HG02678 (cell line): ENCODE results near the gene RALGPS1.
"Not testable (repeated sequence)": the region's sequence is repeated elsewhere in the genome, so short reads cannot be mapped to it uniquely, and the experiment has no call there.

Source experiments
- ATAC-seq: cut with Tn5 transposase; IDR thresholded peaks from one replicate; pipeline ENCODE4 v1.9.1; 2021; ENCODE audit warnings: mild to moderate bottlenecking, moderate library complexity; ENCODE audit not compliant: unreplicated experiment

The RALGPS1 gene

DNA sequence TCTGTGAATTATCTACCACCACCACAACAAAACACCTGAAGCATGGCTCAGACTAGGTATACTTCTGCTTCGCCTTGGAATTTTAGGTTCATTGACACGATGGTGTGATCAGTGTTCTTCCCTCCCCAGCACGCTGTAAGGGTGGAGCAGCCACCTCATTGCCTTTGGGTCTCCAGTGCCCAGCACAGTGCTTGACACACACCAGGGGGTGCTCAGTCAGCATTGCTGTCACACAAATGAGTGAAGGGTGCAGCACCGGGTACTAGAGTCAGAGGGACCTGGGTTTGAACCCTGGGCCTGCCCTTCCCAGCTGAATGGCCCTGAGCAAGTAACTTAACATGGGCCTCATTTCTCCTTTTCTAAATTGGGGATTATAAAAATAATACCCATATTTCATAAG, 217.8 kb downstream of the RALGPS1 start:
- no peak for ATAC-seq

DNA sequence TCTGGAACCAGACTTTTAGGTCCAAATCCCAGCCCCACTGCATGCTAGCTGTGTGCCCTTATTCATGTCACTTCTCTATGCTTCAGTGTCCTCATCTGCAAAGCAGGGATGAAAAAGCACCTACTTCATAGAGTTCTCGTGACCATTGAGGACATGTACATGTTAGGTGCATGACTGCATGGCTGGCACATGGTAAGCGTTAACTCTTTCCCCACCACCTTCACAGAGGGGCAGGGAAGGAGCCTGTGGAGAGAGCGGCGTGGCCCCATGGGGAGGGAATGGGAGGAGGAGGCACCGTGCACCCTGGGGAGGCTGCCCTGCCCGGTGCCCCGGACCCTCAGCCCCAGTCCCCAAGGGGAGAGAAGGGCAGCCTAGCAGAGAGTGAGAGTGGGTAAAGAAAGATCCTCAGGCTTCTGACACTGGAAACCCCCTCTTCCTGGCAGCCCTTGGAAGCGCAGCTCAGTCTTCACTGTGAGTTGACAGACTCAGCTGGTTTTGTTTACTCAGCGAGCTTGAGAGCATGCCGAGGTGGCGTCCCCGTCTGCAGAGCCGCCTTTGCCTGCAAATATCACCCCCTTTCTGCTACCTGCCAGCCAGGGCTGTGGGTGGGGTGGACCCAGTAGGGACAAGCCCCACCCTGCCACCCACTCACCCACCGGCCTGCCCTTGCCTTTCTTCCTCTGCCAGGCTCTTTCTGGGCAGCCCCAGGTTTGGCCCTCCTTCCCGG, 218.5 kb downstream of the RALGPS1 start:
- no peak for ATAC-seq

DNA sequence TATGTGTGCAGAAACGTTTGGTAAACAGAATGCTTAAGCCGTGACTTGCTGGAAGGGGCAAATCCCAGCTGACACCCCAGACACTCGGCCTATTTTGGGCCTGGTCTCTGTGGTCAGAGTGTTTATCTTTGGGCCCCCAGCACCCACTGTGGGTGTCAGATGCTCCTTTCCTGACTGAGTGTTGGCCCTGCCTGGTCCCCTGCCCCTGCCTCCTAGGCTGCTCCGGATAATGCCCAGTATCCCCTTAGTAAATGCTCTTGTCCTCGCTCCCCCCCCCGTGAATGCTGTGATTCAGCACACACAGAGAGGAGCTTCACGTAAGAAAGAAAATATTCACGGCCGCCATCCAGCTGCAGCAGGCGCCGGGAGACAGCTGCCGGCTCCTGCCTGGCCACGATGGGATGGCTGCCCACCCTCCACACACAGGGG, 219.2 kb downstream of the RALGPS1 start:
- ATAC-seq, result no peak

DNA sequence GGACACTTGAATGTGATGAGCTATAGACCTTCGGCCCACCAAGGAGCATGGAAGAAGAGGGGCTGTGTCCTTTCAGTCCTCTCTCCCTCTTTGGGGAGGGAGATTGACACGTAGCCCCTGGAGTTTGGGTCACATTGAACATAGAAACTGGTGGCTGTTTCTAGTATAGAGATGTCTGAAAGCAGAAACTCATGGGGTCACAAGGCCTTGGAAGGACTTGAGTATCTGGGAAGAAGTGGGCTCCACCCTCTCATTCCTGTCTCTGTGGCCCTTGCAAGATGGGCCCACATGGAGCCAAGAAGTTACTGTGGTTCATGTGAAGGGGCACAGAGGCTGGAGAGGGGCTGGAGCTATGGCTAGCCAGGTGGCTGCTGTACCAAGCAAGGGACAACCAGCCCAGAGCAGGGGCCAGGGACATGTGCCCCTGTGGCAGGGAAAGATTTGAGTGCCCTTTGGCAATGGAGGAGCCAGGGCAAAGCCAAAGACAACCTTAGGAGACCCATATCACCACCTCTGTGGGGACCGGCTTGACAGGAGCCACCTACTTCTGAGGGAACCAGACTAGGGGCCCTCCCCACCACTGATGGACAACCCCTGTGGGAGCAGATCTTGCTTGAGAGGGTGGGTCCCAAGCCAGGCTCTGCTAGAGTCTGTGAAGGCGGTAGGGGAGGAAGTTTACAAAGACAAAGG, 220.6 kb downstream of the RALGPS1 start:
- ATAC-seq, result no peak

DNA sequence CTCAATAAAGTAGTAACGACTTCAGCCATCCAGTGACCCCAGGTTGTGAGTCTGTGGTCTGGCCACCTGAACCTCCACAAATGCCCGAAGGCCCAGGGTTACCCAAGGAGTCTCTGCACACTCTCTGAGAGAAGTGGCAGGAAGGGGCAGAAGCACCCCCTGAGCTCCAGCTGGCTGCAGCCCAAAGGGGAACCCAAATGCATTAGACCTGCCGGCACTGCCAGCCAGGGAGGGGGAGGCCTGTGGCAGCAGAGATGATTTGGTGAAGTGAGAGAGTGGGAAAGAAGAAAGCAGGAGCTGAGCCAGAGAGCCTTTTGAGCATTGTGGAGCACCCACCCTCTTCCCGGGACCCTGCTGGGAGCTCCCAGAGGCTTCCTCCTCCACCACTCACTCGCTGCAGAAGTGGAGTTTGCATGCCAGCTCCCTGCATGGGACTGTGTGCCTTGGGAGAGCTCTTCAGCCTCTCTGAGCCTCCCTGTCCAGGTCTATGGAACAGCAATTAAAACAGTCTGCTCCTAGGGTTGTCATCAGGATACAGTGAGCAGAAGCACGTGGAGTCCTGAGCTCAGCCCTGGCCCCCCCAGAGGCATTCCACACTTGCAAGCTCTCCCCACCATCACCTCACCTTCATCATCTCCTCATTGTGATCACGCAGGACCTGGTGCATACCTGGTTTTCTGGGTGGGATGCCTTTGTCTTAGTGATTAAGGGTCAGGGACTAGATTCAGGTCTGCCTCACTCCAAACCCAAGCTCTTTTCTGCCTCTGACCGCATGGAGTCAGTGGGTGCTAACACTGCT, 221.7 kb downstream of the RALGPS1 start:
- ATAC-seq, result no peak

DNA sequence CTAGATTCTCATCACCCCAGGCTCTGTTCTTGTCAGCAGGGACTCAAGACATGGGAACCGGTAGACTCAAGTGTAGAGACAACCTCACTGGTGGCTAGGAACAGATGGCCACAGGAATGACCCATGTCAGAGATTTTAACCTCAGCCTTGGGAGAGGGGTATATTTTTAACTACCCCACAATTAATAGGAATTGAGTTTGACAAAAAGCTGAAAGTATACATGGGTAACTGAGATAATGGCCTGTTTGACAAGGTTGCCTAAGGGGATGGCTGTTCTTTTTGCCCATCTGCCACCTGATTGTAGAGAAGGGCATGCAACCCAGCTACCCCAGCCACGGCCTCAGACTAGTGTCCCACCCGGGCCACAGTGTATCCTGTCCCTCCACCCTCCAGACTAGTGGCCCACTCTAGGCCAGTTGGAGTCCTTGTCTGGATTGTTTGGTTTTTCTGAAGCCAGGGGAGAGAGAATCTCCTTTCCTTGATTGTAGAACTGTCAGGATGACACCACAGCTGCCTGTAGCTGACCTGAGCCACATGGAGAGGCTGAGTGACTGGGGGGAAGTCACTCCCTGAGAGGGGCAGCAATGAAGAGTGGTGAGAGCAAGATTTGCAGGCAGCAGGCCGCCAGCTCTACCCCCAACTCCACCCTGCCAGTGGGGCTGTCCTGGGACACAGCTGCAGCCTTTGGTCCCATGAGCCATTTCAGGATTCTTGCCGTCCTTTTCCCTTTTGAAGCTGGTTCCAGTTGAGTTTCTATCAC, 222.5 kb downstream of the RALGPS1 start:
- ATAC-seq, result no peak

DNA sequence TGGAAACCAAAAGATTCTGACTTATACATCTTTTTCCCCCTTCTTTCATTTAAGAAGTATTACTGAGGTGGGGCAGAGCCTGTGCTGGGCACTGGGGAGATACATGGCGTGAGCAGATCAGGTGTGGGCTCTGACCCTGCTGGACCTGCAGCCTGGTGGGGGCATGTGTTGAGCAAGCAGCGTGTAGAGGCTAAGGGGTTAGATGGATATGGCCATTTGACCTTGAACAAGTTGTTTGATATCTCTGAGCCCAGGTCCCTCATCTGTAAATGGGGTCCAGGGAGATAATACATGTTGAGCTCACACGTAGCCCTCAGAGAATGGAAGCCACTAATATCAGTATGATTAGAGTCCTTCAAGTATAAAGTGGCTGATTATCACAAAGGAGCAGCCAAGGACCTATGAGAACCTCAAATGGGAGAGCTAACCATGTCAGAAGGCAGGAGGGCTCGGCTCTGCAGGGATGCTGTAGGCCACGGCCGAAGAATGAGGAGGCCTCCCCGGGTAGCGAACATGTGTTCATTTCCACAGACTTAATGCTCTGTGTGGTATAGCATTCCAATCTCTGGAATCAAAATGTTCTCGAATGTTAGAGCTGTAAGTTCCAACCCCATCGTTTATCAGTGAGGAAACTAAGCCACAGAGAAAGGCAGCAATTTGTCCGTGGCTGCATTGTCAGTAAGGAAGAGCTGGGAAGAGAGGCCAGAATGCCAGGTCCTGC, 223.2 kb downstream of the RALGPS1 start:
- ATAC-seq, result no peak

DNA sequence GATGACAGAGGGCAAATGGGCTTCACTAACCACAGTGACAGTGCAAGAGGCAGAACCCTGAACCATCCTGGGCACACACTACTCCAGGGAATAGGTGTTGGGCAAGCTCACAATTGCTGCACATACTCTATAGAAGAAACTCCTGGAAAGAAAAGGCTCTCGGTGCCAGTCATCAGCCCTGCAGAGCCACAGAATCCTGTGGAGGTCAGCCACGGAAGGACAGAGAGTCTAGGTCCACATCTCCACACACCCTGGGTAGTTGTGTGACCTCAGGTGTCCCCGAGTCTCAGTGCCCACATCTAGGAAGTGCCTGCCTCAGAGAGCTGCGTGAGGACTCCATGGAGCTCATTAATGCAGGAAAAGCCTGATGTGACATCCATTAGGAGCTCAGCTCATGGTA, 223.9 kb downstream of the RALGPS1 start:
- no peak for ATAC-seq

DNA sequence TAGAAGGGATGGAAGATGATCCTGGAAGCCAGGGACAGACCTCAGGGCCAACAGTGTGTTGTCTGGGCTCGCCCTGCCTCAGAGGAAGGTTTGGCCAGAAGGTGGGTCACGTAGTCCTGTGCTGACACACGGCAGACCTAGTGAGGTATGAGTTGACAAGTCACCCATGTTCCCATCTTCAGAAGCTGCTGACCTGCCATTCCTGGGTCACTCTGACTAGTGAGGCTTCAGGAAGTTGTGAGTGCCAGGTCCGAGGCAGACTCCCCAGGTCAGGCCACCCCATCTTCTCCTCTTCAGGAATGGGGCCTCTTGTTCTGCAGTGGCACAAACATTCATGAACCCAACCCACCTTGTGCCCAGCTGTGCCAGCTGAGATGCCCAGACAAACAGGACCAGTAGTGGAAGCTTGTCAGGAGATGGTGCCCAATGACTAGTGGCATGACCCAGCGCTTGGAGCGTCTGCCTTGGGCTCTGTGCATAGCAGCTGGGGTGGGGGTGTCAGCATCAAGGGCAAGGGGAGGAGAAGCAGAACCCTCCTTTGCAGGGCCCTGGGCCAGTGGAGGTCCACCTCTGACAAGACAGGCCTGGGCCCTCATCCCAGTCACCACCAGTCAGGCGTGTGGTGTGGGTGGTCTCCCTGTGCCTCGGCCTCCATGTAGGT, 224.6 kb downstream of the RALGPS1 start:
- no peak for ATAC-seq

DNA sequence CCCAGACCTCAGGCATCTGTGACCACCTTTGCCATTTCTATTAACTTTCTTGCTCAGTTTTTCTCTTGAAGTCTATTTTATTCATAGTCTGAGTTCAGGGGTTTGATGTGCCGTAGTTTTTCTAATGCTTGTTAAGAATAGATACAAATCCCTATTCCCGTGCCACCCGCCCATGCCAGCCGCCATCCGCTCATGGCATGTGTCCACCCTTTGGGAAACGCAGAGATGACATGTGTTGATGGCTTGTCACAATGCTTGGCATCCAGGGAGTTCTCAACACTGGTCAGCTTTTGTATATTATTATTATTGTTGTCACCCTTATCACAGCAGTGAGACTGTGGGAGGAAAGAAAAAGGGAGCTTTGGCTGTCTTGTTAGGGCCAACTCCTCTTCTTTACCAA, 225.2 kb downstream of the RALGPS1 start:
- no peak for ATAC-seq

DNA sequence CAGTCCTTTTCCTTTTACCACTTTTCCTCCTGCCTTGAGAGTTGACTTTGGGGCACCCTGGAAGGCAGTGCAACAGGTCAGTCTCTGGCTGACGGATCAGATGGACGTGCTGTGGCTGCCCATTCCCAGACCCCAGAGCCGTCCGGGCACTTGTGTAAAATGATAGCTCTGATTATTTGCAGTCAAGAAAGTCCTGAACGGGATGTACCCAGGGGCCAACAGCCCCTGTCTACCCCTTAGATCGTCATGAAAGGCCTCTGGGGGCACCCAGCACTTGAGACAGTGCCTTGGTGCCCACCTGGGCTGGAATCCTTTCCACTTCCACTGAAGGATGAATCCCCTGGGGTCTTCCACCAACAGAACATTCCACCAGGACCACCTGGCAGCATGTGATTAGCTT, 225.6 kb downstream of the RALGPS1 start:
- no peak for ATAC-seq

DNA sequence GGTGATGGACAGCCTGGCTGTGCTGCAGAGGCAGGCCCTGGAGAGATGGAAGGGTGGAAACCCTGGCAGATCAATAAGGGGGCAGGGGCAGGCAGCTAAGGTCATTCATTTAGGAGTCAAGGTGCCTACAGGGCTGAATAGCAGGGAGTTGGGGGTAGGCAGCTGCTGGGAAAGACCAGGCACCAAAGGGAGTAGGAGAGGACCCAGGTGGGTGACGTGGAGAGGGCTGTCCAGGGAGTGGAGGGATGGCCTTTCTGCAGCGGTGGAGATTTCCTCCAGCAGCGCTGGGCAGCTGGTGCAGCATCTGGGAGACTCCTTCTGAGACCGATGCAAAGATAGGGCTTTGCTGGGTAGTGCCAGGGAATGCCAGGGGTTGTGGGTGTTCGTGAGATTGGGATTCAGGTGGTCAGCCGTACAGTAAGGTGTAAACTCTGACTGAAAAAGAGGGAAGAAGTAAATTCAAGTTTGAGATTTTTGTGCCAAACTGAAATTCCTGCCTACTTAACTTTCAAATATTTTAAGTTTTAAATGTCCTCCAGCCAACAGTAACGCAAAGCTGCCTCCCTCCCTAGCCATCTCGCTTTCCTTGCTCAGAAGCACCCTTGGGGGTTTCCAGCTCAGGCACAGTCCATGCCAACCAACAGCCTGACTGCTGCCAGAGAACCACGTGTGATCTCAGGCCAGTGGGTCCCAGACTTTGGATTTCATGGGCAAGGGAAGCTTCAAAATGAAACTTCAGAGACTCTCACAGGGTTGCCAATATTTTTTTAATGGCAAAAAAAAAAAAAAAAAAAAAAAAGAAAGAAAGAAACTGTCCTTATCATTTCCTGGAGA, 226.5 kb downstream of the RALGPS1 start:
- ATAC-seq, result no peak

DNA sequence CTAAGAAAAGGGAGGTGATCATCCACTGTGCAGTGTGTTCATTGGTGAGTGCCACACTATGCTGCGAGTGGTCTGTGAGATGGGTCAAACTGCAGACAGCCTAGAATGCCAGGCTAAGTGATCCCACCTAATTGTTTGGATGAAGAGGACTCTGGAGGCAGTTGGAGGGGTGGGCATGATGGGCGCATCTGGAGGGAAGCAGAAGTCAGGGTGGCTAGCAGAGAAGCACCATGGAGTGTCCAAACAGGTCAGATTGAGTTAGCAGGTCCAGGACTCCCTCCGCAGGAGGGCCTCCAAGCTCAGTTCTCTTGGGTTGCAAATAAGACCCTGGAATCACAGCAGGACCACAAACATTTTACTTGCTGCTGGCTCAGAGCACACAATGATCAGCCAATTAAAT, 227.7 kb downstream of the RALGPS1 start:
- no peak for ATAC-seq

DNA sequence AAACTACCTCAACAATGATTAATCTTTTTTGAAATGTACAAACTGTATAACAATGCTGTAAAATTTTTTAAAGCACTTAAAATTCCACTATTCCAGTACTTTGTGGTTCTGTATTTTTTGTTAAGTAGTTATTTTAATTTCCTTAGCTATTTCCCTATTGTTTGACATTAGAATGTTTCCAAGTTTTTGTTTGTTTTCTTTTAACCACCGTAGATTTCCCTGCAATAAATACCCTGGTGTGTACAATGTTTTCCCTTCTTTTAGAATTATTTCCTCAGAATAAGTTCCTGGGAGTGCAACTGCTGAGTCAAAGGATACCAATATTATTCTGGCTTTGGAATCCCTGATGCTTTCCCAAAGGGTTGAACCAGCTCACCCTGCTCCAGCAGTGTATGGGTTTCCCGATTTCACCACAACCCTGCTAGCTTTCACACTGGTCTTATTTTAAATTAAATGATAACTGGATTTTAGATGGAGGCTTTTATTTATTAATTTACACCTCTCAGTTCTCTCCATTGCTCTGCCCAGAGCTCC, 228.4 kb downstream of the RALGPS1 start:
- ATAC-seq, result no peak

DNA sequence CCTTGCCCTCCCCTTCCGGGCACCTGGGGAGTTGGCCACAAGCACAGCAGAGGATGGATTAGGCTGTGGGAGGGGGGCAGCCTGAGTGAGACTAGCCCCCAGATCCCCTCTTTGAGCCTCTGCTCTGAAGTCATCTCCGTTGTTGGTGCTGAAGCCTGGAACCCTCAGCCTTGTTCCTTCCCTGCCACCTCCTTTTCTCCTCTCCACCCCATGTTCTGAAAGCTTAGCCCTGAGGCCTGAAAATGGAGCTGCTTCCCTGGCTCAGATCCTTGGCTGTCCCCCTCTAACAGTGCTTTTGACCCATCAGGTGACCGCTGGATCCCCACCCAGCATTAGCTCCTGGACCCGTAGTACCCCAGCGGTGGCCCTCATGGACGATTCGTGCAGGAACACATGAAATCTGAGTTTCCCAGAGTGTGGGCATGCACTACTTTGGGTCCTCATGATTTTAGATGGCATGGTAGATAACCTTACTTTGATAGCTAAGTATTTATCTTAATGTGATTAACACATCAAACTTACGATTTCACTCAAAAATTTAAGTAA, 229.4 kb downstream of the RALGPS1 start:
- no peak for ATAC-seq

DNA sequence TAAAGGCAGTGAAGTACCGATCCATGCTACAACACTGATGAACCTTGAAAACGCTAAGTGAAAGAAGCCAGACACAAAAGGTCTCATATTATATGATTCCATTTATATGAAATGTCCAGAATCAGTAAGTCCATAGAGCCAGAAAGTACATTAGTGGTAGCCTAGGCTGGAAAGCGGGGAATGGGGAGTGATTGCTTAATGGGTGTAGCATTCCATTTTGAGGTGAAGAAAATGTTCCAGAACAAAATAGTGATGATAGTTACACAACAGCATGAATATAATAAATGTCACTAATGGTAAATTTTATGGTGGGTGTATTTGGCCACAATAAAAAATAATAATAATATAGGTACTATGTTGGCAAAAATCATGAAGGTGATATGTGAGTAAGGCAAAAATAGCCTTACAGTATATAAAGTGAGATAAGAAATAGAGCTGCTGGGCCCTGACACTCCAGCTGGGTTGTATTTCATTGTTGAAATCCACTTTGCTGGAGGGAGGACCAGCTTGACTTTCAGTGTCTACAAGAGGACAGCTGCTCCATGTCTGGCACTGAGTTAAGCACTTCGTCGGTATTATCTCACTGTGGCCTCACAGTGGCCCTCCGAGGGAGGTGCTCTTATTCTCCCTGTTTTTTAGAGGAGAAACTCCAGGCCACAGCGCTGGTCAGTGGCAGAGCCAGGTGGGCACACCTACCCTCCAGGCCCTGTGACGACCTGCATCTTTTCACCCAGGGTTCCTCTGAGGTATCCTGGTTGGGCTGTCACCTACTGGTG, 230.3 kb downstream of the RALGPS1 start:
- no peak for ATAC-seq

DNA sequence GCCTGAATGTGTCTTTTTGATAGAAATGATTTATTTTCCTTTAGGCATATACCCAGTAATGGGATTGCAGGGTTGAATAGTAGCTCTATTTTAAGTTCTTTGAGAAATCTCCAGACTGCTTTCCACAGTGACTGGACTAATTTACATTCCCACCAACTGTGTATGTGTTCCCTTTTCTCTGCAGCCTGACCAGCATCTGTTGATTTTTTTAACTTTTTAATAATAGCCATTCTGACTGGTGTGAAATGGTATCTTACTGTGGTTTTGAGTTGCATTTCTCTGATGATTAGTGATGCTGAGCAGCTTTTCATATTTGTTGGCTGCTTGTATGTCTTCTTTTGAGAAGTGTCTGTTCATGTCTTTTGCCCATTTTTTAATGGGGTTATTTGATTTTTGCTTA, 232.3 kb downstream of the RALGPS1 start:
- not testable (repeated sequence) for ATAC-seq

DNA sequence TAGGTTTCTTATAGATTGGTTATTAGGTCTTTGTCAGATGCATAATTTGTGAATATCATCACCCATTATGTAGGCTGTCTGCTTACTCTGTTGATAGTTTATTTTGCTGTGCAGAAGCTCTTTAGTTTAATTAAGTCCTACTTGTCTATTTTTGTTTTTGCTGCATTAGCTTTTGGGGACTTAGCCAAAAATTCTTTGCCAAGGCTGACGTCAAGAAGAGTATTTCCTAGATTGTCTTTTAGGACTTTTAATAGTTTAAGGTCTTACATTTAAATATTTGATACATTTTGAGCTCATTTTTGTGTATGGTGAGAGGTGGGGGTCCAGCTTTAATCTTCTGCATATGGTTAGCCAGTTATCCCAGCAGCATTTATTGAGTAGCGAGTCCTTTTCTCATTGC, 232.7 kb downstream of the RALGPS1 start:
- no peak for ATAC-seq
